DMS153 (cell line): ENCODE measurements around the gene GRID1.

Experiments used
- DNase-seq: peaks from one replicate; lab custom pipeline; 2025; lab: John Stamatoyannopoulos, UW

Gene GRID1

DNA sequence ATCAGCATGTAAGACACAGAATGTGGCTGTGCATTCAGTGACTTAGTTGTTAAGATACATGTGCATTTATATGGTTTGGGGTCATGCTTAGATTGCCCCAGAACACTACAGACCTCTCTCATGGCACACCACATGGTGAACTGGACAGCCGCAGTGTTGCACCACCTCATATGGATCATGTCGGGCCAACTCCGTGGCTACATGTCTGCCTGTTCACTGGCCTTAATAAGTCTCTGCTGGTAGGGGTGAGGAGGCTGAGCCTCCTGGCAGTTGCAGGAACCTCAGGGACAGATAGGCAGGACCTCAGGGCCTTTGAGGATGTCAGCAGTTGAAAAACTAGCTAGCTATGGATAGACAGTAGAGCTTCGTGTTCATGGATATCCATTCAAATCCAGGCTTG, 751.0 kb downstream of the GRID1 start:
- DNase-seq = no peak

DNA sequence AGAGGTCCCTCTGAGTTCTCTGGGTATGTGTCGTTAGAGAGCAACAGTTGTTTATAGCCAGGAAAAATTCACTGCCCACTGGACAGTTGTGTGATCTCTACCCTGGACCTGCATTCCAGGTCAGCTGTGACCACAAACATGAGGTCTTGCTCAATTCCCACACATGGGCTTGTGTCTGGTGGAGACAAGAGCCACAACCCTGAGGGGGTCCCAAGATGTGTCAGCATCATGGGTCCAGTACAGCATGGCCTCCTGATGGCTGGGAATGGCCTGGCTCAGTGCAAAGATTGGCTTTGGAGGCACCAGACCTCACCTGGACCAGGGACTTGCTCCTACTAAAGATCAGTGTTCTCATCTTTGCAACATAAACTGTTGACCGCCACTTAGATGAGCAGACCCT, 751.6 kb downstream of the GRID1 start:
- DNase-seq = no peak

DNA sequence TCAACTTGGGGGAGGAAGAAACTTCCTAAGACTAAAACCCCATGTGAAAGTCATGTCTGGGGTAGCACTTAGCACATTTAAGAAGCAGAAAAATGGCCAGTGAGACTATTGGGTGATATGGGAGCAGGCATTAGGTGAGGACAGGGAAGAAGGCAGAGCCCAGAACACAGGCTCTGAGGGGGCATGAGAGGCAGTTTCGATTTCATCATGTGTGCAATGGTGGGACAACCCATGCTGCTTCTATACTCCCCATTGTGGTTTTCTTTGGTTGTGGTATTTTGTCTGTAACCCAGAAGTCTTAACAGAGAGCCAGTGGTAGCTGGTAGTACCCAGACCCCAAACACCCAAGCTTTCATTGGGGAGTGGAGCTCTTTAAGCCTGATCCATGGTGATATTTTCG, 752.0 kb downstream of the GRID1 start:
- no peak for DNase-seq

DNA sequence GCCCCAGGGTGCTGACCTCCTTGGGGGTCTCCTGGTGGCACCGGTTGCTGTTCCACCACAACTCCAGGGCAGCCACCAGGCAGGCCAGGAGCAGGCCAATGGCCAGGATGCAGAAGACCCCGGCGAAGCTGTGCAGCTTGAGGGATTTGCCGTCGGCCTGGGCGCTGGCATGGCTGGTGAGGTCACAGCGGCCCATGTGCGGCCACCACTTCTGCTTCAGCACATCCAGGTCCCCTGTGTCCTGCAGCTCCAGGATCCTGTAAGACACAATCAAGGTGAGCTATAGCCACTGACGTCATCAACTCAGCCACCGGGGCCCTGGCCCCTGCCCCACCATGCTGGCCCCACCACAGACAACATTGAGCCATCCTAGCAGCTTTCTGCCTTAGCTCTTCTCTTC, 753.2 kb downstream of the GRID1 start:
- no peak for DNase-seq

DNA sequence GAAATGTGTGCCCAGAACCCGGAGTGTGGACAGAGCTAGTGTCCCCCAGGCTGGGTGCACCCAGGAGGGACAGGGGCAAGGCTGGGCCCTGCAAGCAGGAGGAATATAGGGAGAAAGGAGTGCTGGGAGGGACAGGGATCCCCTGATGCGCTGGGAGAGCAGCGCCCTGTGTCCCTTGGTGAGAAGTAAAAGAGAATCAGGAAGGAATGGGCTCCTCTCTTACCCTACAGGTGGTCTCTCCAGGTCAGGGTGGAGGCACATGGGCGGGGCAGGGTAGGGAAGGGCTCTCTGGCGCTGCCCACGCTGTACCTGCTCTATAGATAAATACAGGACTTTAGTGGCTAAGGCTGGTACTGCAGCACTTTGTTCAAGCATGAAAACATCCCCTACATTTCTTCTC, 753.8 kb downstream of the GRID1 start:
- DNase-seq = no peak

DNA sequence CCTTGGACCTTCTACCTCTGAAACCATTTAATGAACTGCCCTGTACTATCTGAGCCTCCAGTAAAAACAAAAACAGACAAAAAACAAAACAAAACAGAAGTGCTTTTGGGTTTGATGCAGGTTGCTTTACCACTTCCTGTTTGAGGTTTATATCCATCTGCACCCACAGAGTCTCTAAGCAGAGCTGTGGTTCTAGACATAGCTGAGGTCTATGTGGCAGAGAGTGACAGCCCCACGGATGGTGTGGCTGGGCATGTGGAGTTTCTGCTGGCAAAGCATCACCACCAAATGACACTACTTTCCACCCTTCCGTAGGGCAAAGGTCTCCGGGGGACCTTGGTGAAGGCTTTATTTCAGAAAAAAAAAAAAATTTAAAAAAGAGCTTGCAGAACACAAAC, 754.2 kb downstream of the GRID1 start:
- DNase-seq = no peak

DNA sequence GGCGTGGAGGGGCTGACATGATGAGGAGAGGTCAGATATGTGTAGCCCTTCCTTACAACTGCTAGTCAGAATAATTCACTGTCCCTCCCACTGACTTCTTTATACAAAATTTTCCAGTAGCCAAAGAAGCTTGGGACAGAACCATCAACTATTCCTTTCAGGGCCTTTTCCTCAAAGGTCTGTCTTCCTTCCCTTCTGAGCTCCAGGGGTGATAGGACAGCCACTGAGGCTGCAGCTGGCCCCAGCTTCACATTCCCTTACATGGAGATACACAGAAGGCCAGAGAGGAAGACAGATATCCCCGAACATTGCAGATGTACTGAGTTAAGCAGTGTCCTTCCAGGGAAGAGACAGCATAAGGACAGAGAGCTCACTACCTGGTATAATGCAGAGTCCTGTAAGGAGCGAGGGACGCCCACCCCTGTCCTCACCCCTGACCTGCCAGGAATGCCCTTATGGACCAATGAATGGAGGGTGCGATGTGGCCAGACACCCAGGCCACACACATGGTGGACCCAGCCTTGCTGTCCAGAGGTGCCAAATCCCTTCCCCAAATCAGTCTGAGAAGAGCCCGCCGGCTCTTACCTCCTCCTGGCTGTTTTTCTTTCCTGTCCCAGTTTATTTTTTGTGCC, 754.7 kb downstream of the GRID1 start:
- no peak for DNase-seq

DNA sequence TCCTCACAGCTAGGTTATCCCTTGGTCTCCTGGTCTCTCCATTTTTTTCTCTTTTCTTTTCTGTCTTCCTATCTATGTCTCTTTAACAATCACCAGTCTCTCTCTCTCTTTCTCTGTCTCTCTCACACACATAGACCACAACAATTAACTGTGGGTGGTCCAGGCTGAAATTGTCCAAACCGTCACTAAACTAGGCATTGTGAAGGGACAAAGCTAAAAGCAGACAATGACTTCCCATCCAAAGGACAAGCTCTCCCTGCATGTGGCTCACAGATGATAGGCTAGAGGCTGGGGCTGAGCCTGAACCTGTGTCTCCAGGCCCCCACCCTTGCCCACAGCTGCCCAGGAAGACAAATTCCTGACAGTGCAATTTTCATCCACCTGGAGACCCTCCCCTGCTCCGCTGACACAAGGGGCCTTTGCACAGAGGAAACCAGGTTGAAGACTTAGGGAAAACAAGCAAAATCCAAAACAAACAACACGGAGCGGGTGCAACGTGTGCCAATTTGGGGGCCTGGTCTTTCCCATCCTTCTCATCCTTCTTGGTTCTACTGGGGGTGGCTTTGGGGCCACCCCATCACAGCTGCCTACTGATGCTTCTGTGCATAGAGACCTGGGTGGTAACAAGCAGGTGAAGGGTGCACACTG, 755.4 kb downstream of the GRID1 start:
- DNase-seq = no peak

DNA sequence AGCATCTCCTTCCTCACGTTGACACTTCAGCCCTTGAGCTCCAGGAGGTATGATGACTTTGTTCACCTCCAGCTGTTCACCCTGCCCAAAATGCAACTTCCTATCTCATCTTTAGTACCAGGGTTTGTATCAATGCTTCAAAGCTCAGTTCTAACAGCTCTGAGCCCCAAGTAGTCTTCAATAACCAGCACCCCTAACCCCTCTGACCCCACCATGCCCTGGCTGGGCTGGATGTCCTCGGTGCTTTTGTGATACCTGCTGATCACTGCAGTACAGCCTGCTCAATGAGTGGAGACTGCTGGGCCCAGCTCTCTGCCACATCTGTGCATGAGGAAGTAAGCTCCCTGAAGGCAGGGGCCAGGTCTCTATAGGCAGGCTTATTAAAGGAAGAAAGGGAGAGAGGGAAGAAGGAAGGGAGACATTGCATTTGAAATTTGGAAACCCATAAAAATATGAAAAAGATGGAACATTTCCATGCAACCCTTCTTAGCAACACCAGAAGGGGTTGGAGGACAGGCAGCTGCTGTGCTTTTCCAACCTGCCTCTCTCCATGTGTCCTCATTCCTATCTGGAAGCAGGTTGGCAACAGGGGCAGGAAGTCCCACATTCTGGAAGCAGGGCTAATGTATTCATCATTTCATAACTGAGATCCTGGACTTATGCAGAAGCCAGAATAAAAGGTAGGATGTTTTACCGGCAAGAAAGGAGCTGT, 756.1 kb downstream of the GRID1 start:
- DNase-seq = no peak

DNA sequence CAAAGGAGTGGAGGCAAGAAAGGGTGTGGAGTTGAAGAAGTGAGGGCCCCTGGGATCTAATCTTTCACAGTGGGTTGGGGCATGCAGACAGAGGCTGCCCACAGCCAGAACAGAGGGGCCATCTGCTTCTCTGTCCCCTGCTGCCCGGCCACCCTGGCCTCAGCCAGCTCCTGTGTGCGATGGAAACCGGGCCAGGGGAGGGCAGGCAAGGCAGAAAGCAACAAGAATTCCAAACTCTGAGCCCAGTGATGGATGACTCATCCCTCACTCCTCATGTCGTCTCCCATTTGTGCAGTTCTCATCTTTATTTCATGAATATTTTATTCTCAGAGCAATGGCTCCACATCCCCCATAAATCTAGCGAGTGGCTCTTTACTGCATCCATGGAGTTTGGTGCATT, 757.1 kb downstream of the GRID1 start:
- DNase-seq = no peak

DNA sequence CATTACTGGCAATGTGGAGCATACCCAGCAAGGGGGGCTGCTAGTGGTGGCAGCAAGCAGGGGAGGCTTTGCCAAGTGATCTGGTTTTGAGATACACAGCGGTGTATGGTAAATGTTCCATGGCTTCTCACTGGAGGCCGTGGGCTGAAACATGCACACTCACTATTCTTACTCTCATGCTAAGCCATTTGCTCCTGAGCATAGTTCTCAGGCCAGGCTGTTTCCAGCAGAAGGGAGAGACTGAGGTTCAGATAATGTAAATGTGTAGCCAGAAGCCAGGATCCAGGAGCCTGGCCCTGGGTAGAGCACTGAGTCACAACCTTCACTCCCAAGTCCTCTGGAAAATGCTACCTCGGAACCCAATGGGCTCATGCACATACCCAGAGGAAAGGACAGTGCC, 757.9 kb downstream of the GRID1 start:
- DNase-seq = no peak

DNA sequence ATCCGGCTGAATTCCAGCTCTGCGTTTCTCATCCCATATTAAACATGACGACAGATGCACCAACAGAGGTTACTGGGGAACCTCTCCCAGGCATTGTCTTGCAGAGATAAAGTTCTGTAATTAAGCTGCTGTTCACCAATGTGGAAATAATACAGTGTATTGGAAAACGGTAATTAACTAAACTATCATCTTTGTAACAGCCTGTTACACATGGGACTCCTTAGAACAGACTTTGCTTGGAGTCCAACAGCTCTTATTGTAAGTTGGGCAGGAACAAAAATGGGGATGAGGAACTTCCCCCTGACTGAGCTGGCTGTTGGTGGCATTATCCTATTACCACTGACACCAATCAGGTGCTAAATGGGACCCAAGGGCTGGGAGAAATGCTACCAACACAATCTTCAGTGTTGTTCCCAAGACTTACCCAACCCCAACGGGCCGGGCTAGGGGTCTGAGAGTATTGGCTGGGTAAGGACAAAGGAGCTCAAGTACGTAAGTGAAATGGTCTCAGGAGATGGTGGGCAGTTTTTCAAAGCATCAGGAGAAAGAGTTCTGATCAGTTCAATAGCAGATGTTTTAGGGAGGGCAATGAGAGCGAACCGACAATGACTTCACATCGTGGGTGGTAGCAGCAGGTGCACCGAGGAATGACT, 759.4 kb downstream of the GRID1 start:
- no peak for DNase-seq

DNA sequence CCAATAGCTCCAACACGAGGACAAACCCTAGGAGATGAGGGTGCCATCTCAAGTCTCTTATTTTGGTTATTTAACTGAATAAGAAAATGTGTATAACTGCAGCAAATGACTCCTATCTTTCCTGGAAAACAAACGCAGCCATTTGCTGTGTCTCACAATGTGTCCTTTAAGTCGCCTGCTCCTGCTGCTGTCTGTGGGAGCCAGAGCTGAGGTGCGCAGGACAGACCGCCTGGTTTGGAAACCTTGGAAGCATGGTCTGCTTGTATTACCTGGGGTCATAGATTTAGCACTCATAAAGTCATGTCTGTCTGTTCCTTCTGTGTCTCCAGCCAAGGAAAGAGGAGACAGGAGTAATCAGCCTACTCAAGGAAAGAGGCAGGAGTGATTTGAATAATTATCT, 760.2 kb downstream of the GRID1 start:
- no peak for DNase-seq

DNA sequence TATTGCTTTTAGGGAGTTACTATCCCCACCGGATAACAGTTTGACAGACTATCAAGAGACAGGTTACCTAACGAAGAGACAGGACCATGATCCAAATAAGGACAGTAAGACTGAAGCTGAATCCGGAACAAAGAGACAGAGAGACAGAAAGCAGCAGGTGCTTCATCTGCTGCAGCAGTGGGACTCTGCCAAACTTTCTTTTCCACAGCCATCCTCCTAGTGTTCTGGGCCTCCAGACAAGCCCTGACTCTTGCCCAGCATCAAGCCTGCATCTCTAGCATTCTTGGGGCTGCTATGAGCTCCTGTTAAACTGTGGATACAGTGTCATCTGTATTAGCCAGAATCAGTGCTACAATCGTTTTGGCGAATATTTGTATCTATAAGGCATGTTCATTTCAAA, 761.7 kb downstream of the GRID1 start:
- no peak for DNase-seq

DNA sequence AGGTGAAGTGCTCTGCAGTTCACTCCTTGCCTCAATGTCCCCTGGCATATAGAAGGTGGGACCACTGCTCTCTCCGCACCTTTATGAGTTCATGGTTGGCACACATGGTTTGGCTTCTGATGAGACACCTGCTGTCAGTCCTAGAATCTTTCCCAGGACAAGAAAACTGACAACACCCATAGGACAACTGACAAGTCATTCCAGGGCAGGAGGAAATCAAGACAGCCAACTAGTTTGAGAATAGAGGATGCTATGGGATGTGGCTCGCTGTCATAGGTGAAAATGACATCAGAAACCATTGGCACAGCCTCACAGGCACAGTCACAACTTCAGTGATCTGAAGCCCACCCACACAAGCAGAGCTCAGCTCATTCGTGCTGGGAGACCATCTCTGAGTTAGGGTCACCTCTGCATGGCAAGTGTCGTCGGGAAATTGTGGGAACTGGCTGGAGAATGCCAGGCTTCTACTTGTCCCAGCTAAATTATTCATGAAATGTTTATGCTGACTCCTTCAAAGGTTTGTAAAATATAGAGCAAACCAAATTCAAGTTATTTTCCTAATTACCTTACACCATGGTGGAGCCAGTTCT, 762.4 kb downstream of the GRID1 start:
- DNase-seq = no peak

DNA sequence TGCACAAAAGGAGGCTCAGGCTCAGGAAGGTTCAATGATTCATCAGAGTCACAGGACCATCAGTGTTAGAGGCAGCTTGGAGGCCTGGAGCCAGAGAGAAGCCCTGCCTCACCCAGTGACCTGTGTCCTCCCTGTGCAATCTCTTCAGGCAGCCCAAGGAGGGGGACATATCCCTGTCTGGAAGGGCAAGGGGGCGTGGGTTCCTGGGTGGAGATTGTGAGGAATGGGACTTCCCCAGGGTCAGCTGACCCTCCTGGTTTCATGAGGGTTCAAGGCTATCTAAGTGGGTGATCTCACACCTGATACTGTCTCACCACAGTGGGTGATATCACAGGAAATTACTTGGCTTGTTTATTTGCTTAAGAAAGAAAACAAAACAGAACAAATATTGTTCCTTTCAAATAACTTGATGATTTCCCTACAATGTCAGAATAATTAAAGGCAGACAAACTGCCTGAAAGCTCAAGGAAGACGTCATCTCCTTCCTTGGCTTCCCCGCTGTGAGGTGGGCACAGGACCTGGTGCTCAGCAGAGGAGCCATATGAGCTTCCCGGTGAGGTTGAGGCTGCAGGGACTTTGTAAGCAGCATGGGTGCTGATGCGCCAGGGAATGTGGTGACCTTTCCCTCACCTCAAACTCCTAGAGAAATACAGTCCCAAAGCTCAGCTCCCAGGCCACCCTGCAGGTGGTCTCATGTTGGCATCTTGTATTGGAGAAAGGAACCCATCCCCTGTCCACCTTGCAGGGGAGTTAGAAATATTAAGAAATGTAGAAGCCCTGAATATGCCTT, 763.2 kb downstream of the GRID1 start:
- DNase-seq = no peak

DNA sequence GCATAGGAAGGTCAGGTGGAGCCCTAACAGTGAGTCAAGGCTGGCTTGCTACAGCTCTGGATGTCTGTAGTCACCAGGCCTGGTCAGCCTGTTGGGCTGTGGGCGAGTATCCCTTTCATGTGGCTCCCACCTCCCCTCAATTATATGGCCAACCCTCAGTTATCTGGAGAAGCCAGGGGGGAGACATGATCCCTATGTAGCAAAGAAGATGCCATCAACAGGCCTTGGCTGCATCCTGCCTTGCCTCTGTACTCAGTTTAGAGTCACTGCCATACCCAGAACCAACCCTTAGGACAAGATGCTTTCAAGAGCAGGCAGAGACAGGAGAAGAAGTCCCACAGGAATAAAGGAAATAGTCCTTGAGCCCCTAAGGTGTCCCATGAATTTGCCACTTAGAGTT, 763.9 kb downstream of the GRID1 start:
- no peak for DNase-seq

DNA sequence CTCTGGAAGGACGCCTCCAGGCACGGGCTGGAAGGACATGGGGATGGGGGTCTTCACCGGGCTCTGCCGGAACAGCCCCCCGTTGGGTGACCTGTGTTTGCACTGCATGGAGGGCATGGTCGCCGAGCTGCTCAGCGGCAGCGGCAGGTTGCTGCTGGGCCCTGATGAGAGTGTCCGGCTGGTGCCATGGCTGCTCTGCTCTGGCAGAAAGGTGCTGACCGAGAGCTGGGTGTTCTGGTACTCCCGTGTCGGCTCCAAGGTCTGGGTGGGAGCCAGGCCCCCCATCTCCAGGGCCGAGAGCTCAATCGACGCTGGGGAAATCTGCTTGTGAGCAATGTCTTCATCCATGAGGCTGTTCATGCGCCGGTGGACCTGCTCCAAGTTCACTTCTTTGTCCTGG, 764.3 kb downstream of the GRID1 start:
- no peak for DNase-seq

DNA sequence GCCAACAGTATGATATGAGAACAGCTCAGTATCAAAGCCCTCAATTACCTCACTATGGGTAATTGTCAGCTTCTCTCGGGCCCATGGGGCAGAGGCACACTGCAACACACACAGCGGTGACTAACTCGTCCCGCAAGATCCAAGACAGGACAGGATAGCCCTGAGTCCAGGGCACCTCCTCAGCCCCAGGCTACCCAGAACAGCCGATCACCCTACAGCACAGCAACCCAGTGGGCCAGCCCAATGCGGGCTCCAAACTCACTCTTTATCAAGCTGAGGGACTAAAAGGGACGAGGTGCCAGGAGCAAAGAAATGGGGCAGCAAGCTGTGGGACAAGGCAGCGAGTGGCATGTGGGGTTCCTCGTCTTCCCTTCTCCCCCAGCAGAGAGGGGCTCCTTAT, 765.1 kb downstream of the GRID1 start:
- no peak for DNase-seq

DNA sequence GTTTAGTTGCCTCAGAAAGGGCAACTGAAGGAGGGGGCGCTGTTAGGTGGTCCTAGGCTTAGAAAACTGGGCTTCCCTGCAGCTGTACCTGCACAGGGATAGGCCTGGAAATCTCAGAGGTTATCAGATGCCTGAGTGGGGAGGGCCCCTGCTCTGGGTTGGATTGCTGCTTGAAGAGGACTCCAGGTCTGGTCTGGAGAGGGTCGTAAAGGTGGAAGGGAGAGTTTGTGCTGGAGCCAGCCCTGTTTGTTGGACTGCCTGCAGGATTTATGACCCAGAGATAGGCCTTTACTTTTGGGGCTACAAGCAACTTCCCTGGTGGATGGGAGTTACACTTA, 765.9 kb downstream of the GRID1 start:
- no peak for DNase-seq

DNA sequence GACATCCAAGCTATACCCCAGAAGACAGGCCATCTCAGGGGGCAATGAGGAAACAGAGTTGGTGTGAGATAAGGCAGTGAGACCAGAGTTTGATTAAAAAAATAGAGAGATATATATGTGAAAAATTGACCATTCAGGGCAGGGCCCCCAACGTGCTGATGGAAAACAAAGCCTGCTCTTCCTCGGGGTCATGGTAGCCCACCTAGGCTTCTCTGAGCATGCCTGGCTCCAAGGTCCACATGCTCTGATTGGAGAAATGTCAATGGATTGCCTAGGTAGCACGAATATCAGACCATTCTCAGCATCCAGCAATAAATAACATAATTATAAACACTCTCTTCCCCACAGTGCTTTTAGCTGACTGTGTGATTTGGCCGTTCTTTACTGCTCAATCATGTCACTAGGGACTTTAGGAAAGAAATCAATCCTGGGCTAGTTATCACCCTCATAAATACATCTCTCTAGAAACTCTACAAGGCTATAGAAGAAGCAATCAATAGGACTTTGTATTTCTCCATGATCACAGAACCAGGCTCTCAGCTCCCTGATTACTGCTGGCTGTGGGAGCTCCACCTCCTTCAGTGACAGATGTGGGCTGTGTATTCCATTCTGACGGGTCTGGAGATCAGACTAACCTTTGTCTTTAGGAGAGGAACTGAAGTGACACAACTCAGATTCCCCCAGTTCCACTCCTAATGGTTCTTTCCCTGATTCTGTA, 766.4 kb downstream of the GRID1 start:
- DNase-seq = no peak
